ENCODE measurements around the gene SEMA3F. TPM values are rescaled to one million over a fixed set of nuclear protein-coding genes. Genes with fewer than 3 reads are reported as not detected.

The SEMA3F gene
- total and polyA plus RNA-seq, 2 experiments from 2014 or later, result 13.9 to 15.5 TPM

- Histone ChIP-seq H3K27ac (no peak overlapping the region), H3K9me3 (ENCODE audit: low read depth) (no peaks in the 10 kb centered on the region), H3K4me3 (no peak overlapping the region), H3K27me3 (no peaks in the 10 kb centered on the region), H3K4me2 (no peak overlapping the region), H3K36me3 (replicated peaks; ENCODE audit: insufficient read depth, low read depth) (no peaks in the 10 kb centered on the region), H4K20me1 (ENCODE audit: insufficient read depth, poor library complexity, severe bottlenecking) (no peaks in the 10 kb centered on the region), H3K4me1 (ENCODE audit: insufficient read depth) (no peaks in the 10 kb centered on the region), H3K9me2 (replicated peaks; ENCODE audit: insufficient read depth) (no peaks in the 10 kb centered on the region), H3K79me2 (no peaks in the 10 kb centered on the region), H2AFZ (no peak overlapping the region)
- DNase-seq (ENCODE audit: low spot score), result no peak
- 85% methylated on average over 6 of the region's 6 CpGs for WGBS (ENCODE audit: low lambda C conversion rate, missing lambda C conversion rate)
- TF ChIP-seq EZH2 (IDR thresholded peaks at IDR 0.05; ENCODE audit: borderline replicate concordance) (no peak), CTCF (IDR thresholded peaks at IDR 0.05; ENCODE audit: poor library complexity) (no peak), EZH2phosphoT487 (IDR thresholded peaks at IDR 0.05; ENCODE audit: low read depth, severe bottlenecking, unreplicated experiment) (no peak)
These were observed 65.0 kb downstream of the SEMA3F start for GRCh38 chr3:50220109-50220508.

GRCh38 chr3:50221051-50221410, 65.9 kb downstream of the SEMA3F start:
- no peaks in the 10 kb centered on the region for H3K36me3 ChIP-seq (replicated peaks; ENCODE audit: insufficient read depth, low read depth)
- no peak for DNase-seq (ENCODE audit: low spot score)
- 76% methylated on average over 4 of the region's 4 CpGs for WGBS (ENCODE audit: low lambda C conversion rate, missing lambda C conversion rate)
- H3K4me1 ChIP-seq (ENCODE audit: insufficient read depth), result peaks cover 3% of the 10 kb centered on the region
- H4K20me1 ChIP-seq (ENCODE audit: insufficient read depth, poor library complexity, severe bottlenecking), result no peaks in the 10 kb centered on the region
- no peak overlapping the region for H3K4me3 ChIP-seq
- TF ChIP-seq EZH2 (IDR thresholded peaks at IDR 0.05; ENCODE audit: borderline replicate concordance) (no peak), EZH2phosphoT487 (IDR thresholded peaks at IDR 0.05; ENCODE audit: low read depth, severe bottlenecking, unreplicated experiment) (no peak), CTCF (IDR thresholded peaks at IDR 0.05; ENCODE audit: poor library complexity) (no peak)
- no peaks in the 10 kb centered on the region for H3K9me2 ChIP-seq (replicated peaks; ENCODE audit: insufficient read depth)
- H2AFZ ChIP-seq, result no peak overlapping the region
- H3K27ac ChIP-seq, result no peak overlapping the region
- no peaks in the 10 kb centered on the region for H3K27me3 ChIP-seq
- H3K4me2 ChIP-seq, result no peak overlapping the region
- H3K79me2 ChIP-seq, result no peaks in the 10 kb centered on the region
- no peaks in the 10 kb centered on the region for H3K9me3 ChIP-seq (ENCODE audit: low read depth)

- no peaks in the 10 kb centered on the region for H3K9me2 ChIP-seq (replicated peaks; ENCODE audit: insufficient read depth)
- H3K27ac ChIP-seq, result no peak overlapping the region
- H3K36me3 ChIP-seq (replicated peaks; ENCODE audit: insufficient read depth, low read depth), result no peaks in the 10 kb centered on the region
- no peaks in the 10 kb centered on the region for H3K9me3 ChIP-seq (ENCODE audit: low read depth)
- 83% methylated on average over 12 of the region's 12 CpGs for WGBS (ENCODE audit: low lambda C conversion rate, missing lambda C conversion rate)
- H3K27me3 ChIP-seq, result no peaks in the 10 kb centered on the region
- H4K20me1 ChIP-seq (ENCODE audit: insufficient read depth, poor library complexity, severe bottlenecking), result no peaks in the 10 kb centered on the region
- H3K4me3 ChIP-seq, result no peak overlapping the region
- DNase-seq (ENCODE audit: low spot score), result no peak
- no peak overlapping the region for H3K4me2 ChIP-seq
- TF ChIP-seq EZH2 (IDR thresholded peaks at IDR 0.05; ENCODE audit: borderline replicate concordance) (no peak), CTCF (IDR thresholded peaks at IDR 0.05; ENCODE audit: poor library complexity) (no peak), EZH2phosphoT487 (IDR thresholded peaks at IDR 0.05; ENCODE audit: low read depth, severe bottlenecking, unreplicated experiment) (no peak)
- H3K4me1 ChIP-seq (ENCODE audit: insufficient read depth), result peaks cover 3% of the 10 kb centered on the region
- no peaks in the 10 kb centered on the region for H3K79me2 ChIP-seq
- H2AFZ ChIP-seq, result no peak overlapping the region
These were observed 66.5 kb downstream of the SEMA3F start for GRCh38 chr3:50221411-50222168.
